ENCODE data around the gene PINLYP. TPM values are rescaled to one million over a fixed set of nuclear protein-coding genes. Genes with fewer than 3 reads are reported as not detected.

The PINLYP gene
- total RNA-seq, 1 donor from 2014 or later: 0.91 TPM

DNA sequence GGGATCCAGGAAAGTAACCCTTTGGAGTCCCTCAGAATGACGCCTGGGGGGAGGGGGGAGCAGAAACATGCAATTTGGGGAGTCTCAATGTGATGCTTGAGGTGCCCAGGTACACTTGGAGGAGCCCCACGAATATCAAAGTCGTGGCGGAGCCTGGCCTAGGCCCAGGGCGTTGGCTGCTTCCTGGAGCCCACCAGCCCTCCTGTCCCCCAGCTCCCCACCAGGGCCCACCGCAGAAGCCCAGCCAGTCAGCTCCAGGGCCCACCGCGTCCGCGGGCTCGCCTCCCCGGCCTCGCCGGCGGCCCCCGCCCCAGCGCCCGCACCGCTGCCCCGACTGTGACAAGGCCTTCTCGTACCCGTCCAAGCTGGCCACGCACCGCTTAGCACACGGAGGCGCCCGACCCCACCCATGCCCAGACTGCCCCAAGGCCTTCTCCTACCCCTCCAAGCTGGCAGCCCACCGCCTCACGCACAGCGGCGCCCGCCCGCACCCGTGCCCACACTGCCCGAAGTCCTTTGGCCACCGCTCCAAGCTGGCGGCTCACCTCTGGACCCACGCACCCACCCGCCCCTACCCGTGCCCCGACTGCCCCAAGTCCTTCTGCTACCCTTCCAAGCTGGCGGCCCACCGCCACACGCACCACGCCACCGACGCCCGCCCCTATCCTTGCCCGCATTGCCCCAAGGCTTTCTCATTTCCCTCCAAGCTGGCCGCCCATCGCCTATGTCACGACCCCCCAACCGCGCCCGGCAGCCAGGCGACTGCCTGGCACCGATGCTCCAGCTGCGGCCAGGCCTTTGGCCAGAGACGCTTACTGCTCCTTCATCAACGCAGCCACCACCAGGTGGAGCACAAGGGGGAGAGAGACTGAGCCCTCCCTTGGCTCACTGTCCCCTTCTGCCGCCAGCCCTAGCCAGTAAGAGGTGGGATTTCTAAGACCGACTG lies 40.5 kb upstream of the PINLYP start:
- DNase-seq (ENCODE audit: extremely low spot score, unreplicated experiment): peak; percentile 86
- H3K4me3 Mint-ChIP-seq (ENCODE audit: unreplicated experiment): peak overlapping the region; percentile 53

DNA sequence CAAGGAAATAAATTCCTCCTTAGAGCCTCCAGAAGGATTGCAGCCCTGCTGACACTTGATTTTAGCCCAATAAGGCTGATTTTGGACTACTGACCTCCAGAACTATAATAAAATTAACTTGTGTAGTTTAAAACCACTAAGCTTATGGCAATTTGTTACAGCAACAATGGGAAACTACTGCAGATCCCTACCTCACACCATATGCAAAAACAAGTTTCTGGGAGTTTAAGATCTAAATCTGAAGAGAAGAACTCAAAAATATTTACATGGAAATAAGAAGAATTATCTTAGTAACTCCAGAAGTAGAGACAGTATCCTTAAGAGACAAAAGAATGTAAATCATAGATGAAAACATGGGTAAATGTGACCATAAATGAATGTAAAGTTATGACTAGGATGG lies 36.7 kb upstream of the PINLYP start:
- Mint-ChIP-seq H3K36me3 (ENCODE audit: unreplicated experiment) (peaks cover 34% of the 10 kb centered on the region), H3K4me3 (ENCODE audit: unreplicated experiment) (no peak overlapping the region), H3K27me3 (ENCODE audit: unreplicated experiment) (no peaks in the 10 kb centered on the region), H3K27ac (ENCODE audit: unreplicated experiment) (no peak overlapping the region), H3K4me1 (ENCODE audit: unreplicated experiment) (peaks cover 5% of the 10 kb centered on the region), H3K9me3 (ENCODE audit: unreplicated experiment) (peaks cover 5% of the 10 kb centered on the region)
- TF ChIP-seq, protein P1, sequence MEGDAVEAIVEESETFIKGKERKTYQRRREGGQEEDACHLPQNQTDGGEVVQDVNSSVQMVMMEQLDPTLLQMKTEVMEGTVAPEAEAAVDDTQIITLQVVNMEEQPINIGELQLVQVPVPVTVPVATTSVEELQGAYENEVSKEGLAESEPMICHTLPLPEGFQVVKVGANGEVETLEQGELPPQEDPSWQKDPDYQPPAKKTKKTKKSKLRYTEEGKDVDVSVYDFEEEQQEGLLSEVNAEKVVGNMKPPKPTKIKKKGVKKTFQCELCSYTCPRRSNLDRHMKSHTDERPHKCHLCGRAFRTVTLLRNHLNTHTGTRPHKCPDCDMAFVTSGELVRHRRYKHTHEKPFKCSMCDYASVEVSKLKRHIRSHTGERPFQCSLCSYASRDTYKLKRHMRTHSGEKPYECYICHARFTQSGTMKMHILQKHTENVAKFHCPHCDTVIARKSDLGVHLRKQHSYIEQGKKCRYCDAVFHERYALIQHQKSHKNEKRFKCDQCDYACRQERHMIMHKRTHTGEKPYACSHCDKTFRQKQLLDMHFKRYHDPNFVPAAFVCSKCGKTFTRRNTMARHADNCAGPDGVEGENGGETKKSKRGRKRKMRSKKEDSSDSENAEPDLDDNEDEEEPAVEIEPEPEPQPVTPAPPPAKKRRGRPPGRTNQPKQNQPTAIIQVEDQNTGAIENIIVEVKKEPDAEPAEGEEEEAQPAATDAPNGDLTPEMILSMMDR (IDR thresholded peaks at IDR 0.05): no peak
- DNase-seq (ENCODE audit: extremely low spot score, unreplicated experiment): no peak

More for the DNA sequence above, 40.5 kb upstream of the PINLYP start:
- TF ChIP-seq, protein P1 (IDR thresholded peaks at IDR 0.05): peak; percentile 50
- Mint-ChIP-seq H3K9me3 (ENCODE audit: unreplicated experiment) (peaks cover 5% of the 10 kb centered on the region), H3K36me3 (ENCODE audit: unreplicated experiment) (peaks cover 22% of the 10 kb centered on the region), H3K27me3 (ENCODE audit: unreplicated experiment) (no peaks in the 10 kb centered on the region), H3K4me1 (ENCODE audit: unreplicated experiment) (peaks cover 19% of the 10 kb centered on the region), H3K27ac (ENCODE audit: unreplicated experiment) (peak overlapping the region; percentile 97)

DNA sequence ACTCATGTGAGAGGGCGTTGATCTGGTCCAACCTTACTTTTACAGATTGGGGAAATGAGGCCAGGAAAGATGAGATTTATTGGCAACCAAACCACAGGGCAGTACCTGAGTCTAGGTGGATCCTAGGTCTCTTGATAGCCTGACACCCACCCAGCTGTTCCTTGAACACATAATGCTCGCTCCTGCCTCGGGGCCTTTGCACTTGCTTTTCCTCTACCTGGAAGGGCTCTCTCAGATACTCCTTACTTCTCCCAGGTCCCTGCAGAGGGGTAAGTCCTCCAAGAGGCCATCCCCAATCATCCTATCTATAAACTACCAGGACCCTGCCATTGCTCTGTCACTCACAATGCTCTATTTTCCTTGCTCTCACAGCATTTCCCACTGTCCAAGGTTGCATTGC lies 35.2 kb upstream of the PINLYP start:
- peaks cover 41% of the 10 kb centered on the region for H3K36me3 Mint-ChIP-seq (ENCODE audit: unreplicated experiment)
- no peak for DNase-seq (ENCODE audit: extremely low spot score, unreplicated experiment)

DNA sequence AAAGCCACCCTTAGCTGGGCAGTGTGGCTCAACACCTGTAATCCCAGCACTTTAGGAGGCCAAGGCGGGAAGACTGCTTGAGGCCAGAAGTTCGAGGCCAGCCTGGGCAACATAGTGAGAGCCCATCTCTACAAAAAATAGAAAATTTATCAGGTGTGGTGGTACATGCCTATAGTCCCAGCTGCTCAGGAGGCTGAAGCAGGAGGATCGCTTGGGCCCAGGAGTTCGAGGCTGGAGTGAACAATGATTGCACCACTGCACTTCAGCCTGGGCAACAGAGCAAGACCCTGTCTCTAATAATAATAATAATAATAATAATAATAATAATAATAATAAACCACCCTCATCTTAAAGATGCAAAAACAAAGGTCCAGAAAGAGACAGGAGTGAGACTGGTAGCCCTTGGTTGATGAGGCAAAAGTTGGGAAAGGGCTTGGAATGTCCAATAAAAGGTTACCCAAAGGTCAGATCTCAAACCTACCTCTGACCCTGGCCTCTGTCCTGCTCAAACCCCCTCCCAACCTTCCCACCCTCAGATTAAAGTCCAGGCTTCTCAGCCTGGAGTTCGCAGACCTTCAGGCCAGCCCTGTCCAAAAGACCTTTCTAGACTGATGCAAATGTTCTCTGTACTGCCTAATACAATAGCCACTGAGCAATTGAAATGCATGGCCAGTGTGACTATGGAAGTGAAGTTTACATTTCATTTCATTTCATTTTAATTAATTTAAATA lies 33.5 kb upstream of the PINLYP start:
- H3K9me3 Mint-ChIP-seq (ENCODE audit: unreplicated experiment): peaks cover 5% of the 10 kb centered on the region
- TF ChIP-seq, protein P1 (IDR thresholded peaks at IDR 0.05): no peak
- DNase-seq (ENCODE audit: extremely low spot score, unreplicated experiment): no peak
- no peaks in the 10 kb centered on the region for H3K27me3 Mint-ChIP-seq (ENCODE audit: unreplicated experiment)
- no peaks in the 10 kb centered on the region for H3K4me1 Mint-ChIP-seq (ENCODE audit: unreplicated experiment)
- H3K36me3 Mint-ChIP-seq (ENCODE audit: unreplicated experiment): peaks cover 39% of the 10 kb centered on the region
- H3K4me3 Mint-ChIP-seq (ENCODE audit: unreplicated experiment): no peak overlapping the region
- H3K27ac Mint-ChIP-seq (ENCODE audit: unreplicated experiment): no peak overlapping the region

More for the DNA sequence above, 35.2 kb upstream of the PINLYP start:
- Mint-ChIP-seq H3K9me3 (ENCODE audit: unreplicated experiment) (peaks cover 5% of the 10 kb centered on the region), H3K4me3 (ENCODE audit: unreplicated experiment) (no peak overlapping the region), H3K4me1 (ENCODE audit: unreplicated experiment) (peaks cover 2% of the 10 kb centered on the region), H3K27me3 (ENCODE audit: unreplicated experiment) (no peaks in the 10 kb centered on the region), H3K27ac (ENCODE audit: unreplicated experiment) (no peak overlapping the region)
- TF ChIP-seq, protein P1 (IDR thresholded peaks at IDR 0.05): no peak

DNA sequence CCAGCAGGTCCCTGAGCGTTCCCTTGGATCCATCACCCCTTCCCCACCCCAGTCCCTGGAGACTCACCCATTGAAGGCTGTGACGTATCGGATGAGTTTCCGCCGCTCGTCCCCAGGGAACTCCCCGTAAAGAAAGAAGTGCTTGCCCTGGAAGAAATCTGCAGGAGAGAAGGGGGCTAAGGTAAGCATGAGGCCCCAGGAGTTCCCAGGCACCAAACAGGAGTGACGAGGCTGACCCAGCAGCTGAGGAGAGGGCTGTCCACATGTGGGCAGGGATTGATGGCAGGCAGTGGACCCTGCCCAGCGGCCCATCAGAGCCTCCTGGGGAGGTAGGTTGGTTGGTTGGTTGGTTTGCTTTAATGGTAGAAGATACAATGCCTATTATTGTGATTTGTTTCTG lies 31.5 kb upstream of the PINLYP start:
- Mint-ChIP-seq H3K27ac (ENCODE audit: unreplicated experiment) (no peak overlapping the region), H3K4me1 (ENCODE audit: unreplicated experiment) (no peaks in the 10 kb centered on the region), H3K9me3 (ENCODE audit: unreplicated experiment) (peaks cover 3% of the 10 kb centered on the region), H3K36me3 (ENCODE audit: unreplicated experiment) (peaks cover 26% of the 10 kb centered on the region), H3K4me3 (ENCODE audit: unreplicated experiment) (no peak overlapping the region), H3K27me3 (ENCODE audit: unreplicated experiment) (no peaks in the 10 kb centered on the region)
- no peak for DNase-seq (ENCODE audit: extremely low spot score, unreplicated experiment)
- TF ChIP-seq, protein P1 (IDR thresholded peaks at IDR 0.05): no peak

Measured in osteocyte (in vitro differentiated cells).